Ishikawa (cell line): Measurements from ENCODE around the gene KLK6.

Source experiments
- CEBPB ChIP-seq: IDR thresholded peaks from 2 replicates; pipeline ENCODE4 v1.6.1; 2012
- CREB1 ChIP-seq: IDR thresholded peaks from 2 replicates; pipeline ENCODE4 v1.6.1; 2012; ENCODE audit warnings: low read depth
- EGR1 ChIP-seq: IDR thresholded peaks from 2 replicates; pipeline ENCODE4 v1.6.1; 2012
- EP300 ChIP-seq: IDR thresholded peaks from 2 replicates; pipeline ENCODE4 v1.6.1; 2012; ENCODE audit warnings: borderline replicate concordance
- FOXM1 ChIP-seq: IDR thresholded peaks from 2 replicates; pipeline ENCODE4 v1.6.1; 2012; ENCODE audit warnings: low read depth, borderline replicate concordance
- MAX ChIP-seq: IDR thresholded peaks from 2 replicates; pipeline ENCODE4 v1.6.1; 2012
- NFIC ChIP-seq: IDR thresholded peaks from 2 replicates; pipeline ENCODE4 v1.6.1; 2012
- RAD21 ChIP-seq: IDR thresholded peaks from 2 replicates; pipeline ENCODE4 v1.6.1; 2012; ENCODE audit warnings: low read depth
- REST ChIP-seq: IDR thresholded peaks from 2 replicates; pipeline ENCODE4 v1.6.1; 2012; ENCODE audit warnings: low read depth, mild to moderate bottlenecking
- TAF1 ChIP-seq: IDR thresholded peaks from 2 replicates; pipeline ENCODE4 v1.6.1; 2012; ENCODE audit warnings: low read depth, mild to moderate bottlenecking
- TCF12 ChIP-seq: IDR thresholded peaks from 2 replicates; pipeline ENCODE4 v1.6.1; 2012; ENCODE audit warnings: low read depth
- TEAD4 ChIP-seq: IDR thresholded peaks from 2 replicates; pipeline ENCODE4 v1.6.1; 2012
- USF1 ChIP-seq: IDR thresholded peaks from 2 replicates; pipeline ENCODE4 v1.6.1; 2012
- YY1 ChIP-seq: IDR thresholded peaks from 2 replicates; pipeline ENCODE4 v1.6.1; 2012; ENCODE audit warnings: low read depth
- ZBTB7A ChIP-seq: IDR thresholded peaks from 2 replicates; pipeline ENCODE4 v1.6.1; 2012; ENCODE audit warnings: low read depth

KLK6 gene

DNA sequence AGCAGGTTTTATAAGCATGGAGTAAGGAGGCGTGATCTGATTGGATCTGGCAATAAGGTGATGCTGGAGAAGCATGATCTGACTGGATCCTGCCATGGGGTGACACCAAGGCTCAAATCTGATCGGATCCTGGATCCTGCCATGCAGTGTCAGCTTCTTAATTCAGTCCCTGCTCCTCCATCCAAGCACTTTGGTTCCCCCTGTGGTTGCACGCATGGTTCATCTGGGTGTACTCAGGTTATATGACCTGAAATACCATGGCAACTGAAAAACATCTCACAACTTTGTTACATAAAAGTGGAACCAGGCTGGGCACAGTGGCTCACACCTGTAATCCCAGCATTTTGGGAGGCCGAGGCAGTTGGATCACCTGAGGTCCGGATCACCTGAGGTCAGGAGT lies 40.6 kb downstream of the KLK6 start:
- TF ChIP-seq MAX, result no peak
- no peak for TF ChIP-seq CEBPB
- no peak for TF ChIP-seq EP300
- TF ChIP-seq TAF1, result no peak
- TF ChIP-seq FOXM1, result no peak
- no peak for TF ChIP-seq NFIC
- TF ChIP-seq ZBTB7A, result no peak
- no peak for TF ChIP-seq TEAD4
- no peak for TF ChIP-seq USF1
- no peak for TF ChIP-seq RAD21
- no peak for TF ChIP-seq CREB1
- TF ChIP-seq YY1, result no peak
- no peak for TF ChIP-seq TCF12
- no peak for TF ChIP-seq EGR1
- TF ChIP-seq REST, result no peak

DNA sequence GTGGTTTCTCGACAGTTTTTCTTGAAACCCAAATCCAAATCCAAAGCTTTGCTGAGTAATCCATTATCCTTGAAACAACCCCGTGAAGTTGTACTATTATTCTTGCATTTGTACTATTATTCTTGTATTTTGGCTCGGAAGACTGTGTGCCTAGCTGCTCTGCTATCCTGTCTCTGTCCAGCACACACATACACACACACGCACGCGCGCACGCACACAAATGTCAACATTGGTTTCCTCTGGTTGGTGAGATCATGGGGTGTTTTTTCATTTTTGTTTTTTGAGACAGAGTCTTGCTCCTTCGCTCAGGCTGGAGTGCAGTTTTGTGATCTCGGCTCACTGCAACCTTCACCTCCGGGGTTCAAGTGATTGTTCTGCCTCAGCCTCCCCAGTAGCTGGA lies 43.2 kb downstream of the KLK6 start:
- TF ChIP-seq TEAD4, result no peak
- no peak for TF ChIP-seq USF1
- no peak for TF ChIP-seq ZBTB7A
- no peak for TF ChIP-seq YY1
- no peak for TF ChIP-seq MAX
- TF ChIP-seq RAD21, result no peak
- TF ChIP-seq FOXM1, result no peak
- no peak for TF ChIP-seq TCF12
- TF ChIP-seq CREB1, result no peak
- no peak for TF ChIP-seq NFIC
- TF ChIP-seq REST, result no peak

DNA sequence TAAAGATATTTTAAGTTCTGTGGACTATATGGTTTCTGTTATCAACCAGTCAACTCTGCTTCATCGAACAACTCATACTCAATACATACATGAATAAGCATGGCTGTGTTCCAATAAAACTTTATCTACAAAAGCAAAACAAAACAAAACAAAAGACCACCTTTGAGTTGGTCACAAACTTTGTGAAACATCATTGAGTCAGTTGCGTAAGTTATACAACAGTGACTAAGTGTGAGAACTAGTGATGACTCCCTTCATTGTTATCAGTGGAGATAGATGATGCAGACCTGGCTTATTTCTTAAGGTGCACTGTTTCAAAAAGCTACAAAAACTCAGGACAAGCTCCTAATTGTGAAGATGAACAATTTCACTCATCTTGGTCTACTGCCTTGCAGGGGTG lies 43.7 kb downstream of the KLK6 start:
- TF ChIP-seq TEAD4 (no peak), EP300 (no peak), CREB1 (no peak), TCF12 (no peak), USF1 (no peak), NFIC (no peak), REST (no peak), YY1 (no peak), CEBPB (no peak), EGR1 (no peak), RAD21 (no peak)

DNA sequence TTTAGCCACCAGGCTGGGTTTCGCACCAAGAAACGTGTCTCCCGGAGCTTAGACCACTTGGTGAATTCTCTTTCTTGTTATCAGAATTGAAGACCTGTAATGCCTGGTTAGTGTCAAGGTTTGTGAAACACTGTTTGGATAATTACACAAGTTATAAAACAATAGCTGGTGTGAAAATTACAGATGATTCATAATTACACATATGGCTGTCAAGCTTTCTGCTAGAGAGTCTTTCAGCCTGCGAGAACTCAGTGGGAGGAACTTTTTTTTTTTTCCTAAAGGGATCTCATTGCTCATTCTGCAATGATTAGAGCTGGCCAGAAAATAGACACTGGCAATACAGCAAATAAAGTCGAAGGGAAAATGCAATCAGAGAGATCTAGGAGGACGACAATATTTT lies 44.8 kb downstream of the KLK6 start:
- no peak for TF ChIP-seq USF1
